ENCODE data around the gene ETFB.

DNA sequence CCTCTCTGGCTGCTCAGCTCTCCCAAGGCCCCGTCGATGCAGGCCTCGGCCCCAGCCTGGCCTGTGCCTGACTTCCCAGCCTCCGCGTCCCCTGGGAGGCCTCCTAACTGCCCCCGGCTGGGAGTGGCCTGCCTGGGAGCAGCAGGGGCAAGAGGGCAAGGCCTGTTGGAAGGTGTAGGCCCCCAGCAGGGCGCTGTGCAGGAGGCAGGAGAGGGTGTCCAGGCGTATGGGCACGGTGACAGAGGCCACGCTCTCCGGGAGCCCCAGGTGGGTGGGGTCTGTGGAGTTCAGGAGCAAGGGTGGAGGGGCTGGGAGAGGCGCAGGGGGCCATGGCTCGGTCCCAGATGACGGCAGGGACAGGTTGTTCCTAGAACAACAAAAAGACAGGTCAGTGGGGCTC, 23.0 kb upstream of the ETFB start:
- TF ChIP-seq POLR2A (IDR thresholded peaks at IDR 0.05; ENCODE audit: low read length): no peak
- TF ChIP-seq GATA1 (IDR thresholded peaks at IDR 0.05; ENCODE audit: low read depth, low read length): no peak

All from erythroblast (primary cell).